ENCODE measurements around the gene LIX1.

GRCh38 chr5:97101189-97101910 lies 41.1 kb downstream of the LIX1 start:
- TF ChIP-seq CTCF (IDR thresholded peaks at IDR 0.05): no peak
- TF ChIP-seq POLR2A (IDR thresholded peaks at IDR 0.05): no peak

Measured in adrenal gland (tissue), 5 donors.